Epithelial cell of esophagus (primary cell): ENCODE measurements around the gene JCAD.
A peak's percentile ranks its signal among the peaks of the same experiment; 100 is the strongest.

Experiments
- DNase-seq: peaks from one replicate; pipeline ENCODE4 v3.0.0; 2010; ENCODE audit warnings: low read depth
- H3K4me3 ChIP-seq: 2 replicates; pipeline ENCODE4 v1.5.1; 2011; ENCODE audit warnings: mild to moderate bottlenecking, low read length, control low read depth
- CTCF ChIP-seq: IDR thresholded peaks from 2 replicates; pipeline ENCODE4 v1.5.1; 2011; ENCODE audit warnings: low read depth, mild to moderate bottlenecking, low read length, control low read depth, inconsistent platforms; ENCODE audit not compliant: insufficient read depth; ENCODE audit errors: missing control alignments

The JCAD gene

DNA sequence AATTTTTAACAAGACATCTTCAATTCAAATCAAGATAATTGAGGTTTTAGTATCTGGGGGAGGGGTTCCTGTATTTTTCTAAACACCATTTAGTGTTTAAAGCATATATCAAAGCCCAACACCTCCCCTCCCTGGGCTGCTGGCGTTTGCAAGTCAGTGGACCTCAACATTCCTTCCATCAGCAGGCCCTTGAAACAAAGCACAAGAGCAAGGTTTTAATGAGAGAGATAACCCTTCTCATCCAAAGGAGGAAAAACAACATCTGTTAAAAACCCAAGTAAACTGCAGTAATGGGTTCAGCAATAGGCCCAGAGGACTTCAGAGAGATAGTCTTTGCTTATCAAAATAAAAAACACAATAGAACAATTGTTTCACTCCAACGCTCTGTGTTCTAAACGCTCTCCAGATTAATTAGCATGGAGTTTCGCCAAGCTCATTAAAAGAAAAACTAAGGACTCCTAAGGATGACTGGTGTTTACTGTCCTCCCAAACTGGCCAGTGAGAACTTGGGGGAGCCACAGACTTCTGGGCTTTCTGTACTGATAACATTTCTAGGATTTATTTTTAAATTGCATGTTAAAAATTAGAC, 2.5 kb downstream of the JCAD start:
- TF ChIP-seq CTCF: no peak
- no peak overlapping the region for H3K4me3 ChIP-seq
- no peak for DNase-seq

- no peak overlapping the region for H3K4me3 ChIP-seq
- DNase-seq: no peak
- TF ChIP-seq CTCF: no peak
These were observed 3.1 kb downstream of the JCAD start for GRCh38 chr10:30056281-30056680.

- no peak for DNase-seq
- TF ChIP-seq CTCF: no peak
- no peak overlapping the region for H3K4me3 ChIP-seq
These were observed 4.1 kb downstream of the JCAD start for GRCh38 chr10:30055226-30055662.

- peak; percentile 67 for DNase-seq
- no peak for TF ChIP-seq CTCF
- no peak overlapping the region for H3K4me3 ChIP-seq
These were observed 7.3 kb downstream of the JCAD start for GRCh38 chr10:30052062-30052461.

GRCh38 chr10:30051220-30051619, 8.2 kb downstream of the JCAD start:
- TF ChIP-seq CTCF: no peak
- no peak for DNase-seq

DNA sequence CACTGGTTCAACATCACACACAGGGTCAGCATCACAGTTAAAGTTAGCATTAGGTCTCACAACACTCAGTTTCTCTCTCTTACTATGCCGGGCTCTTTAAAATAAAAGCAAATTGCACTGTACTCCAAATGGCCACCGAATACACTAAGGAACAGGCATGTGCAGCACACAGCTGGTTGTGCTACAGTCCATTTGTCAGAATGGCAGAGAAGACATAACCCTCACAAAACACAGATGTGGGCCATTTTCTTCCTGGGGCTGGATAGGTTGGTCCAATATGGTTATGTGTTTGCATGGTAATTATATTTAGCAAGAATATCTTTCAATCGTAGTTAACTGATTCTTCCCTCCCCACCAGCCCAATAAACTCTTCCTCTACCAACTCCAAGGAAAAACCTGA, 9.0 kb downstream of the JCAD start:
- no peak for TF ChIP-seq CTCF
- no peak for DNase-seq
- H3K4me3 ChIP-seq: no peak overlapping the region

More at GRCh38 chr10:30051220-30051619, 8.2 kb downstream of the JCAD start:
- H3K4me3 ChIP-seq: no peak overlapping the region

DNA sequence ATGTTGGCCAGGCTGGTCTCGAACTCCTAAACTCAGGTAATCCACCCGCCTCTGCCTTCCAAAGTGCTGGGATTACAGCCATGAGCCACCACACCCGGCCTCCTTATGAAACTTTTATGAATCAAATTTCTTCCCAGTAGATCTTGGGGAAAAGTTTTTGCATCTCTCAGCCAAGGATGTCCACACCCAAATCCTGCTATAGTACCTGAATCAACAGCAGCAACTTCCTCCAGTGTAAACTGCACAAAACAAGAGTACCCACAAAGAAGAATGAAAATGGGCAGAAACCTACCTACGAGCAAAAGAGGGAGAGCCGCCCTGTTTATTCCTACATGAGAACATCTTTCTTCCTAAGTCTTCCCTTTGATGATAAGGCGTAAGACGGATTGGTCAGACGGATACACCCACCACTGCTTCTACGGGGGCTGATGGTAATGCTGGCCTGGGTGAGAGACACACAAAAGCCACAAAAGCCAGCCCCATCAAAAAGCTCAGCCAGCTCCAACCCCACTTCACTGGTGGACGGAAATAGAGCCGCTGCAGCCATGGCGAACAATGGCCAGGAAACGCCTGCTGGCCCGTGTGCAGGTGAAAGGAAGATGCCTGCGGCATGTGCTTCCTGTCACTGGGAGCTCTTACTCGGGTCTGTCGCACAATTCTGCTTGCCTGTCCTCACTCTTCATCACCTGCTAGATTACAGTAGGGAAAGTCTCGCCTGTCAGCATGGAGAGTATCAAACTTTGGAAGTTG, 10.4 kb downstream of the JCAD start:
- DNase-seq: no peak
- no peak overlapping the region for H3K4me3 ChIP-seq
- TF ChIP-seq CTCF: no peak
